CD8-positive, alpha-beta memory T cell (primary cell): ENCODE results near the gene TCF4. TPM values are rescaled to one million over a fixed set of nuclear protein-coding genes. Genes with fewer than 3 reads are reported as not detected.

Source experiments
- CTCF ChIA-PET: fragments of 350-600 bp; sonication (Branson Sonifier 250); formaldehyde crosslinking; loops from one replicate; lab custom pipeline; 2021; ENCODE audit warnings: antibody characterized with exemption; lab: Charles Lee
- POLR2A ChIA-PET: fragments of 350-600 bp; sonication (Branson Sonifier 250); formaldehyde crosslinking; loops from one replicate; lab custom pipeline; 2021; ENCODE audit warnings: antibody characterized with exemption; lab: Charles Lee
- DNase-seq, 5 donors: peaks; one replicate each; pipeline versions ENCODE4 v3.0.0 to v3.0.0-alpha.2; 2020 to 2022; ENCODE audit warnings: mixed read lengths in 1 of 5
- H3K27ac ChIP-seq: one replicate; pipeline ENCODE4 v1.7.0; 2013; ENCODE audit warnings: low read depth, mild to moderate bottlenecking, low read length, moderate library complexity
- H3K27me3 ChIP-seq: 2 replicates; pipeline ENCODE4 v1.7.0; 2013; ENCODE audit warnings: low read length, mild to moderate bottlenecking; ENCODE audit not compliant: insufficient read depth, poor library complexity, severe bottlenecking
- H3K36me3 ChIP-seq: 2 replicates; pipeline ENCODE4 v1.7.0; 2013; ENCODE audit warnings: mild to moderate bottlenecking, low read length, moderate library complexity; ENCODE audit not compliant: insufficient read depth
- H3K4me1 ChIP-seq: 2 replicates; pipeline ENCODE4 v1.7.0; 2013; ENCODE audit warnings: mild to moderate bottlenecking, low read length, moderate library complexity; ENCODE audit not compliant: insufficient read depth
- H3K4me3 ChIP-seq: 2 replicates; pipeline ENCODE4 v1.7.0; 2013; ENCODE audit warnings: mild to moderate bottlenecking, low read length
- H3K9me3 ChIP-seq: 2 replicates; pipeline ENCODE4 v1.7.0; 2013; ENCODE audit warnings: mild to moderate bottlenecking, low read length
- H3K27ac Mint-ChIP-seq, 8 donors: one replicate each; pipeline ENCODE4 v1.8.0; 2020 to 2021; ENCODE audit warnings: mixed read lengths in 8 of 8, mild to moderate bottlenecking in 6 of 8, inconsistent platforms in 3 of 8, moderate library complexity in 3 of 8
- H3K27me3 Mint-ChIP-seq, 2 donors: one replicate each; pipeline ENCODE4 v1.8.0; 2020 to 2021; ENCODE audit warnings: mixed read lengths in 2 of 2, mild to moderate bottlenecking in 1 of 2, moderate library complexity in 1 of 2
- H3K36me3 Mint-ChIP-seq, 3 donors: one replicate each; pipeline ENCODE4 v1.8.0; 2020 to 2021; ENCODE audit warnings: mixed read lengths in 3 of 3, inconsistent platforms in 1 of 3, mild to moderate bottlenecking in 1 of 3
- H3K4me1 Mint-ChIP-seq, 3 donors: one replicate each; pipeline ENCODE4 v1.8.0; 2020 to 2021; ENCODE audit warnings: mixed read lengths in 3 of 3, inconsistent platforms in 1 of 3, mild to moderate bottlenecking in 1 of 3
- H3K4me3 Mint-ChIP-seq, 7 donors: one replicate each; pipeline ENCODE4 v1.8.0; 2020 to 2021; ENCODE audit warnings: mixed read lengths in 7 of 7, mild to moderate bottlenecking in 6 of 7, moderate library complexity in 4 of 7, inconsistent platforms in 2 of 7
- H3K9me3 Mint-ChIP-seq, 5 donors: one replicate each; pipeline ENCODE4 v1.8.0; 2020 to 2022; ENCODE audit warnings: mixed read lengths in 5 of 5, mild to moderate bottlenecking in 3 of 5, moderate library complexity in 2 of 5, inconsistent platforms in 1 of 5
- polyA plus RNA-seq: library from polyadenylated mRNA; unstranded; fragments of 300-500 nt; fragmentation: Illumina TruSeq; gene quantifications from one replicate; pipeline ENCODE4 v1.2.3, GENCODE V29; 2021
- total RNA-seq, 2 experiments: library from RNA; stranded (reverse); gene quantifications; one replicate each; pipeline ENCODE4 v1.2.3, GENCODE V29; 2021

TCF4 gene
- under 1 TPM; 0.18 to 0.47 TPM for total RNA-seq
- 0.62 TPM for polyA plus RNA-seq

GRCh38 chr18:55588111-55588869, at the start of gene TCF4:
Gene TCF4 (minus strand): TSS chr18:55588192. CDS start chr18:55587116, 1,076 bp downstream.
- H3K4me3 ChIP-seq = peak within 1 kb of the TSS; percentile 39
- Mint-ChIP-seq H3K4me3 (peak within 1 kb of the TSS; percentile 73 to 86 (median 78)), H3K36me3 (peaks cover 0 to 3% (median 1%) of the 10 kb centered on the region in 3 donors), H3K27me3 (peaks cover 36 to 59% of the 10 kb centered on the region in 2 donors), H3K9me3 (peaks cover 8 to 25% (median 11%) of the 10 kb centered on the region in 5 donors), H3K27ac (peak within 1 kb of the TSS in 5 of 8 donors; percentile 23 to 63 (median 51)), H3K4me1 (peaks cover 6 to 30% (median 30%) of the 10 kb centered on the region in 3 donors)
- DNase-seq = peak in 3 of 5 donors; percentile 2 to 31 (median 3)
- peak within 1 kb of the TSS; percentile 54 for H3K27ac ChIP-seq
- H3K27me3 ChIP-seq = peaks cover 9% of the 10 kb centered on the region
- H3K9me3 ChIP-seq = no peaks in the 10 kb centered on the region
- no peaks in the 10 kb centered on the region for H3K36me3 ChIP-seq
- no peaks in the 10 kb centered on the region for H3K4me1 ChIP-seq
- ChIA-PET CTCF (interaction anchor here (0.6 kb wide), 1 partner anchor 9 kb away, joined by 3 read pairs; no protein-coding TSS in a partner anchor), POLR2A (no interaction called here)

GRCh38 chr18:55637204-55637603, 49.2 kb upstream of the TCF4 start:
- CTCF ChIA-PET = no interaction called here
- Mint-ChIP-seq H3K27ac (no peak overlapping the region), H3K9me3 (peaks cover 6 to 18% (median 12%) of the 10 kb centered on the region in 5 donors), H3K36me3 (no peaks in the 10 kb centered on the region), H3K4me1 (no peaks in the 10 kb centered on the region), H3K4me3 (no peak overlapping the region), H3K27me3 (peaks cover 0 to 4% of the 10 kb centered on the region in 2 donors)
- Histone ChIP-seq H3K9me3 (no peaks in the 10 kb centered on the region), H3K36me3 (no peaks in the 10 kb centered on the region), H3K27me3 (no peaks in the 10 kb centered on the region), H3K27ac (no peak overlapping the region), H3K4me3 (no peak overlapping the region), H3K4me1 (no peaks in the 10 kb centered on the region)
- no peak for DNase-seq
- POLR2A ChIA-PET = interaction anchor here (0.7 kb wide), 1 partner anchor 175 kb away, joined by 4 read pairs; no protein-coding TSS in a partner anchor

- Histone ChIP-seq H3K4me1 (no peaks in the 10 kb centered on the region), H3K36me3 (no peaks in the 10 kb centered on the region), H3K27me3 (no peaks in the 10 kb centered on the region), H3K4me3 (no peak overlapping the region), H3K27ac (no peak overlapping the region), H3K9me3 (no peaks in the 10 kb centered on the region)
- Mint-ChIP-seq H3K9me3 (peaks cover 5 to 10% (median 7%) of the 10 kb centered on the region in 5 donors), H3K4me1 (no peaks in the 10 kb centered on the region), H3K36me3 (no peaks in the 10 kb centered on the region), H3K27me3 (peaks cover 0 to 4% of the 10 kb centered on the region in 2 donors), H3K27ac (no peak overlapping the region), H3K4me3 (no peak overlapping the region)
- CTCF ChIA-PET = no interaction called here
- POLR2A ChIA-PET = no interaction called here
- no peak for DNase-seq
Observed at GRCh38 chr18:55635439-55635838, 47.4 kb upstream of the TCF4 start.

GRCh38 chr18:55634545-55634944, 46.6 kb upstream of the TCF4 start:
- no peak overlapping the region for H3K4me3 Mint-ChIP-seq
- H3K27ac Mint-ChIP-seq = no peak overlapping the region
- POLR2A ChIA-PET = no interaction called here
- H3K27me3 Mint-ChIP-seq = peaks cover 0 to 4% of the 10 kb centered on the region in 2 donors
- CTCF ChIA-PET = no interaction called here
- H3K4me1 Mint-ChIP-seq = no peaks in the 10 kb centered on the region
- peaks cover 3 to 10% (median 7%) of the 10 kb centered on the region in 5 donors for H3K9me3 Mint-ChIP-seq
- Histone ChIP-seq H3K9me3 (no peaks in the 10 kb centered on the region), H3K27ac (no peak overlapping the region), H3K4me1 (no peaks in the 10 kb centered on the region), H3K4me3 (no peak overlapping the region), H3K36me3 (no peaks in the 10 kb centered on the region), H3K27me3 (no peaks in the 10 kb centered on the region)
- DNase-seq = no peak
- H3K36me3 Mint-ChIP-seq = no peaks in the 10 kb centered on the region

- Histone ChIP-seq H3K9me3 (no peaks in the 10 kb centered on the region), H3K27me3 (no peaks in the 10 kb centered on the region), H3K4me1 (no peaks in the 10 kb centered on the region), H3K4me3 (no peak overlapping the region), H3K27ac (no peak overlapping the region), H3K36me3 (no peaks in the 10 kb centered on the region)
- DNase-seq = no peak
- Mint-ChIP-seq H3K4me1 (no peaks in the 10 kb centered on the region), H3K9me3 (peaks cover 0 to 14% (median 7%) of the 10 kb centered on the region in 5 donors), H3K27me3 (peaks cover 0 to 4% of the 10 kb centered on the region in 2 donors), H3K4me3 (no peak overlapping the region), H3K27ac (no peak overlapping the region), H3K36me3 (no peaks in the 10 kb centered on the region)
- ChIA-PET POLR2A (no interaction called here), CTCF (no interaction called here)
Observed at GRCh38 chr18:55633032-55633431, 45.0 kb upstream of the TCF4 start.

GRCh38 chr18:55629133-55629532, 41.1 kb upstream of the TCF4 start:
- no peaks in the 10 kb centered on the region for H3K27me3 Mint-ChIP-seq
- H3K4me1 ChIP-seq = no peaks in the 10 kb centered on the region
- no peaks in the 10 kb centered on the region for H3K36me3 ChIP-seq
- no peaks in the 10 kb centered on the region for H3K27me3 ChIP-seq
- H3K9me3 Mint-ChIP-seq = peaks cover 2 to 12% (median 4%) of the 10 kb centered on the region in 5 donors
- H3K36me3 Mint-ChIP-seq = no peaks in the 10 kb centered on the region
- no peak overlapping the region for H3K27ac ChIP-seq
- CTCF ChIA-PET = no interaction called here
- no peak overlapping the region for H3K27ac Mint-ChIP-seq
- no peak overlapping the region for H3K4me3 ChIP-seq
- no peaks in the 10 kb centered on the region for H3K9me3 ChIP-seq
- no peak overlapping the region for H3K4me3 Mint-ChIP-seq
- no peak for DNase-seq
- POLR2A ChIA-PET = no interaction called here
- H3K4me1 Mint-ChIP-seq = no peaks in the 10 kb centered on the region

- Mint-ChIP-seq H3K4me3 (no peak overlapping the region), H3K4me1 (no peaks in the 10 kb centered on the region), H3K27ac (no peak overlapping the region), H3K9me3 (peaks cover 0 to 7% (median 3%) of the 10 kb centered on the region in 5 donors), H3K36me3 (no peaks in the 10 kb centered on the region), H3K27me3 (no peaks in the 10 kb centered on the region)
- Histone ChIP-seq H3K9me3 (no peaks in the 10 kb centered on the region), H3K4me3 (no peak overlapping the region), H3K27ac (no peak overlapping the region), H3K36me3 (no peaks in the 10 kb centered on the region), H3K4me1 (no peaks in the 10 kb centered on the region), H3K27me3 (no peaks in the 10 kb centered on the region)
- ChIA-PET POLR2A (no interaction called here), CTCF (no interaction called here)
- DNase-seq = no peak
Observed at GRCh38 chr18:55627007-55627406, 39.0 kb upstream of the TCF4 start.

GRCh38 chr18:55625901-55626300, 37.9 kb upstream of the TCF4 start:
- Histone ChIP-seq H3K4me3 (no peak overlapping the region), H3K4me1 (no peaks in the 10 kb centered on the region), H3K9me3 (no peaks in the 10 kb centered on the region), H3K27me3 (no peaks in the 10 kb centered on the region), H3K36me3 (no peaks in the 10 kb centered on the region), H3K27ac (no peak overlapping the region)
- H3K36me3 Mint-ChIP-seq = no peaks in the 10 kb centered on the region
- no peaks in the 10 kb centered on the region for H3K27me3 Mint-ChIP-seq
- peaks cover 0 to 8% (median 3%) of the 10 kb centered on the region in 5 donors for H3K9me3 Mint-ChIP-seq
- CTCF ChIA-PET = no interaction called here
- DNase-seq = no peak
- POLR2A ChIA-PET = no interaction called here
- H3K4me1 Mint-ChIP-seq = no peaks in the 10 kb centered on the region
- H3K4me3 Mint-ChIP-seq = no peak overlapping the region
- no peak overlapping the region for H3K27ac Mint-ChIP-seq
